ENCODE results near the gene FAM47E. TPM values are rescaled to one million over a fixed set of nuclear protein-coding genes. Genes with fewer than 3 reads are reported as not detected.
"Not testable (repeated sequence)": the region's sequence is repeated elsewhere in the genome, so short reads cannot be mapped to it uniquely, and the experiment has no call there.

FAM47E gene
- total RNA-seq, 1 experiment from 2014 or later, result 2.0 TPM

DNA sequence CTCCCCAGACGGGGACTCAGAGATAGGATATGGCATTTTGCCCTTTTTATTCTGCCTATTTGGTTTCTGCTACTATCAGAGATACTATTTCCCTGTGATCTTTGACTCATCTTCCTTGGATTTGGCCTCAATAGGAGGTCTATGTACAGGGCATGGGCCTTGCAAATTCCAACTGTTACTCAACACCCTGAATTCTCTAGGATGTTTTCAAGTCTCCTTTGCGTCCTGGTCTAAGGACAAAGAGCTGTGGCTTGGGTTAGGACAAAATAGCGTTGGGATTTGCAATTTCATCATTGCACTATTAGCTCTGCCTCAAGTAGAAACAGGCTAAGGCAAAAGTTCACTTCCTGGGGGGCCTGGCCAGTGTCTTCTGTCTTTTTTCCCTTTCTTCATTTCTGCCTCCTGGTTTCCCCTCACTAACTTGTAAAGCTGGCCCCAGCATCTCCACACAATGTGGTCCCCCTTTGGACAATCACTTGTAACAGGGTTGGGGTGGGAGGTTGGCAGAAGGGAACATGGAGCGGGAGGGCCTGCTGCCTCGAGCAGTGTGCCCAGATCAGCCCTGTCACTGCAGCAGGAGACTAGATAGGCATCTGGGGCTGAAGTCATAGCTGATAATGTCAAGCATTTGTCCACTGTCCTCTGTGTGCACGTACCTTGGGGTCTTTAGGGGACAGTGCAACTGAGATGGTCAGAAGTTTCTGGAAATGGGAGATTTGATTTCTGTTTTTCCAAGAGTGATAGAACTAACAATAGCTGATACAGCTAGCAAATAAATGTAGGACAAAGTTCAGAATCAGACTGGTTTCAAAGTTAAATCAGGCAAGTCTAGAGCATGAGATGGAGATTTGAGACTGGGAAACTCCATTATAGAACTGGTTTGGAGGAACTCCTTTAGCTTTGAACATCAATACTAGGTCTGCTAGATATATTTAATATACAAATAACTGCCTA, 29.2 kb downstream of the FAM47E start:
- in situ Hi-C loops (cut with HindIII; ENCODE audit: low pct_unique_long_range_greater_than_20kb, low sequenced_read_pairs), result no loop called here
- DNase-seq (ENCODE audit: low read depth), result no peak

DNA sequence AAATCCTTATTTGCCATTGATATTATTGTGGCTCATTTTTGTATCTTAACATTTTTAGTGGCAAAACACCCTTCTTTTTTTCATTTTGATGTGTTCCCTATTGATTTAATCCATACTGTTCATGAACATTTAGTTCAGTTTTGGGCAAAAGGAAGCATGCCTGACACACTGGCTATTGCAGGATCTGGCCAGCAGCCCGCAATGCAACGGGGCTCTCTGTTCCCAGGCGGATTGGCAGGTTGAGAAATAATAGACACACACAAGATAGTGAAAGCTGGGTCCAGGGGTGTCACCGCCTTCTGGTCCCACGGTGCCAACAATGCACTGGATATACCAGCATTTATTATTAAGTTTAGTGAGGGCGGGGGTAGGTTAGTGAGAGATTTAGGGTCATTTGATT, 30.1 kb downstream of the FAM47E start:
- in situ Hi-C loops (cut with HindIII; ENCODE audit: low pct_unique_long_range_greater_than_20kb, low sequenced_read_pairs); DNase-seq (ENCODE audit: low read depth): not testable (repeated sequence)

DNA sequence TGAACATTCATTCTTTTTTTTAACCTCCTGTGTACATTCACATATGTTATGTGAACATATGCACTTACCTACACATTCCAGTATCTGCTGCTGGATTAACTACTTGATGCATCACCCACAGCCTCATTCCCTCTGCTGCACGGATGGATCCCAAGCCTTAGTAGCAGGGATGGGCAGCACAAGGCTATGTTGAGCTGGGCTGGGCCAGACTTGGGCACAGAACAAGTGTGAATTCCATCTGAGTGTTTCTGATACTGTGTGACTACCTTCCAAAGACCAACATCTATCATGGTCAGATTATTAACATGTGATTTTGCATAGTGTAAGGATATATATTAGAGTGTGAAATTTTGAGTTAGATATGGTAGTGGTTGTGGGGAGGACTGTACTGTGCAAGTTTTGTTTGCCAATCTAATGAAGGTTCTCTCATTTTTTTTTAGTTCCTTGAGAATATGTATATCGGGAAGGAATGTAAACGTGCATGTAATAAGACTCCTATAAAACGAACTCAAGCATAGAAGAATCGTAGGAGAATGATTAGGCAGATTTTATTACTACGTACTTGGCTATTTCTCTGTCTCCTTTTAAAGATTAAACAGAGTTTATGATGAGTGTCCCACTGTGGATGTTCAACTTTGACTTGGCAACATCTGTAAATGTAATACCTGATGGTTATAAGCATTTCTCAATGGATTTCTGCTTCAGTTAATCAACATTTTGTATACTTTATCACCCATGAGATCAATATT, 31.6 kb downstream of the FAM47E start:
- in situ Hi-C loops (cut with HindIII; ENCODE audit: low pct_unique_long_range_greater_than_20kb, low sequenced_read_pairs), result no loop called here

DNA sequence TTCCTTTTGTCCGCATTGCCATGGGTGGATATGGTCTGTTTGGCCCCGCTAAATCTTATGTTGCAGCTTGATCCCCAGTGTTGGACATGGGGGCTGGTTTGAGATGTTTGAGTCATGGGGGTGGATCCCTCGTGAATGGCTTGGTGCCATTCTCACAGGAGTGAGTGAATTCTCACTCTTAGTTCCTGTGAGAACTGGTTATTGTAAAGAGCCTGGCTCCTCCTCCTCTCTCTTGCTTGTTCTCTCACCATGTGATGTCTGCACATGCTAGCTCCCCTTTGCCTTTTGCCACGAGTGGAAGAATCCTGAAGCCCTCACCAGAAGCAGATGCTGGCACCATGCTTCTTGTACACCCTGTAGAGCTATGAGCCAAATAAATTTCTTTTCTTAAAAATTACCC, 32.4 kb downstream of the FAM47E start:
- in situ Hi-C loops (cut with HindIII; ENCODE audit: low pct_unique_long_range_greater_than_20kb, low sequenced_read_pairs), result no loop called here
- peak; percentile 29 for DNase-seq (ENCODE audit: low read depth)

More for the DNA sequence above, 31.6 kb downstream of the FAM47E start:
- DNase-seq (ENCODE audit: low read depth), result peak; percentile 46

DNA sequence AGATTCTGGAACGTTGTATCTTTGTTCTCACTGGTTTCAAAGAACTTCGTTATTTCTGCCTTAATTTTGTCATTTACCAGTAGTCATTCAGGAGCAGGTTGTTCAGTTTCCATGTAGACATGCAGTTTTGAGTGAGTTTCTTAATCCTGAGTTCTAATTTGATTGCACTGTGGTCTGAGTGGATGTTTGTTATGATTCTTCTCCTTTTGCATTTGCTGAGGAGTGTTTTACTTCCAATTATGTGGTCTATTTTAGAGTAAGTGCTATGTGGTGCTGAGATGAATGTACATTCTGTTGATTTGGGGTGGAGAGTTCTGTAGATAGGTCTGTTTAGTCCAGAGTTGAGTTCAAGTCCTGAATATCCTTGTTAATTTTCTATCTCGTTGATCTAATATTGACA, 36.3 kb downstream of the FAM47E start:
- in situ Hi-C loops (cut with HindIII; ENCODE audit: low pct_unique_long_range_greater_than_20kb, low sequenced_read_pairs); DNase-seq (ENCODE audit: low read depth): not testable (repeated sequence)

DNA sequence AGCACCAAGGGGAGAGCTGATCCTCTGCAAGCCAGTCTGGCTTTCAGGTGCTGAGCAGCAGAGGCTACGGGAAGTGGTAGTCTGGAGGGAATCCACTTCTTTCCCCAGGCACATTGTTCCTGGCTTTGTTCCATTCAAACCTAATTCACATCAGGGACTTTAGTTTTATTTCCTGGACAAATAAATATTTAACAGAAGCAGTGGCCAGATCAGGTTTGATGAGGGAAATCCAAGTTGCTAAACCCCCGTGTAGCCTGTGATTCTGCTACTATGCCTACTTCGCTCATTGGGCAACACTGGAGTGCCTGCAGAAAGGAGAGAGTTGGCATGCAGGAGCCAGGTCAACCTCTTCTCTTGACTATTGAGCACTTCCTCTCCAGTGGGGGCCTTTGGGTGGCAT, 41.2 kb downstream of the FAM47E start:
- no peak for DNase-seq (ENCODE audit: low read depth)
- in situ Hi-C loops (cut with HindIII; ENCODE audit: low pct_unique_long_range_greater_than_20kb, low sequenced_read_pairs), result no loop called here

DNA sequence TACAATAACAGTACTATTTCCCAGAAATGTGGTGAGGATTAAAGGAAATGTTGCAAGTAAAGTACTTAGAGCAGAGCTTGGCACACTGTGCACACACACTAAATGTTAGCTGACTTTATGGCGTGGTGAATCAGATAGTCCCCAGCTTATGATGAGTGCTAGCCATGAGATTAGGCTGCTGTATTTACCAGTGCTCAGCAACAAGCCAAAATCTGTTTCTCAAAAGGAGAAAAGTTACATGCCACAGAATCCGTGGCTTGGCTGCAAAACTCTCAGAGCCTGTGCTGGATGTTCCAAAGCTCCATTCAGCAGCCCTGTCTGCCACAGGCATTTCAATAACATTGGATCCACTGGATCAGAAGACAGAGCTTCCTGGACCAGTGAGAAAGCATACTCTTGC, 42.3 kb downstream of the FAM47E start:
- DNase-seq (ENCODE audit: low read depth), result no peak
- in situ Hi-C loops (cut with HindIII; ENCODE audit: low pct_unique_long_range_greater_than_20kb, low sequenced_read_pairs), result no loop called here

DNA sequence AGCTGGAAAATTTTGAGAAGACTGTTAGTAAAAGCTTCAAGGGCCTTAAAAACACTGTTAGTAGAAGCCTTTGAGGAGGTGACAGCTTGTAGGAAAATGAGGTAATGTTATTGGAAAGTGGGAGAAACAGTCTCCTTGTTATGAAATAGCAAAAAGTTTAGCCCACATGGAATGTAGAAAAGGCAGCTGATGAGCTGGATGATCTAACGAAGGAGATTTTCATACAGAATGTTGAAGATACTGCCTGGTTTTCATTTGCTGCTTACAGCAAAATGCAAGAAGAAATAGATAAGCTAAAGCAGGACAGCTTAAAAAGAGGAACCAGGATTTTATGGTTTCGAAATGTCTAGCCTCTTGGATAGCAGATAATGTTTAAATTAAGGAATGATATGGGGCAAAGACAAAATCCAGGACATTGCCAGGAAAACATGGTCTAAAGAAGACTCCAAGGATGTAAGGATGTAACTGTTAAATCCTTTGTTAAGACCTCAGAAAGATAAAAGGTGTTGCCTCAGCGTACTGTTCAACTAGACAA, 44.8 kb downstream of the FAM47E start:
- DNase-seq (ENCODE audit: low read depth), result no peak
- in situ Hi-C loops (cut with HindIII; ENCODE audit: low pct_unique_long_range_greater_than_20kb, low sequenced_read_pairs), result no loop called here

DNA sequence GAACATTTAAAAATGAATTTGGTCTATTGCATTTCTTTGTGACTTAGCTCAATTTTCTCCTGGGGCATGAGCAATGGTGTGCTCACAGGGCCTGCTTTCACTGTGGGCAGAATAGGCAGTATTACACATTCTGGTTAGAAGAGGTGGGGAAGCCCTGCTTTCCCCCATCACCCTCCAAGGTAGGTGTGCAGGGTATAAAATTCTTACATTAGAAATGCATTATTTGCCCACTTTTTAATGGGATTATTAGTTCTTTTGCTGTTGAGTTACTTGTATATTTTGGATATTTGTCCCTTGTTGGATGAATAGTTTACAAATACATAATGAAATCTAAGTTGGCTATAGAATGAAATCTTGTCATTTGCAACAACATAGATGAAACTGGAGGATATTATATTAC, 46.7 kb downstream of the FAM47E start:
- in situ Hi-C loops (cut with HindIII; ENCODE audit: low pct_unique_long_range_greater_than_20kb, low sequenced_read_pairs), result no loop called here
- DNase-seq (ENCODE audit: low read depth), result no peak

DNA sequence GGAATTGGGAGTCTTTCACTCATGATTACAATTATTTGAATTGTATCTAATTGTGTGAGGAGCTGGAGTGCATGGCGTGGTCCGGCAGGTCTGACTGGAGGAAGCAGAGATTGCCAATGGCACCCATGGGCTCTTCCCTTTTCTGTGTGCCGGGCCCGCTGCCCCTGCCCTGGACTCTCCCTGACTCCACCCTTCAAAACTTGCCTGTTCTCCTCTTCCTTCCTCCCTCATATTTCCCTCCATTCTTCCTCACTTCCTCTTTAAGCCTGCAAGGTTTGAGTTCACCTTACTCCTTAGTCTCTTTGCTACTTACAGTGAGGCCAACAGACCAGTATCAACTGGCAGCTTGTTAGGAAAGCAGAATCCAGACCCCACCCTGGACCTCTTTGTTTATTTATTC, 48.5 kb downstream of the FAM47E start:
- in situ Hi-C loops (cut with HindIII; ENCODE audit: low pct_unique_long_range_greater_than_20kb, low sequenced_read_pairs), result no loop called here
- no peak for DNase-seq (ENCODE audit: low read depth)

DNA sequence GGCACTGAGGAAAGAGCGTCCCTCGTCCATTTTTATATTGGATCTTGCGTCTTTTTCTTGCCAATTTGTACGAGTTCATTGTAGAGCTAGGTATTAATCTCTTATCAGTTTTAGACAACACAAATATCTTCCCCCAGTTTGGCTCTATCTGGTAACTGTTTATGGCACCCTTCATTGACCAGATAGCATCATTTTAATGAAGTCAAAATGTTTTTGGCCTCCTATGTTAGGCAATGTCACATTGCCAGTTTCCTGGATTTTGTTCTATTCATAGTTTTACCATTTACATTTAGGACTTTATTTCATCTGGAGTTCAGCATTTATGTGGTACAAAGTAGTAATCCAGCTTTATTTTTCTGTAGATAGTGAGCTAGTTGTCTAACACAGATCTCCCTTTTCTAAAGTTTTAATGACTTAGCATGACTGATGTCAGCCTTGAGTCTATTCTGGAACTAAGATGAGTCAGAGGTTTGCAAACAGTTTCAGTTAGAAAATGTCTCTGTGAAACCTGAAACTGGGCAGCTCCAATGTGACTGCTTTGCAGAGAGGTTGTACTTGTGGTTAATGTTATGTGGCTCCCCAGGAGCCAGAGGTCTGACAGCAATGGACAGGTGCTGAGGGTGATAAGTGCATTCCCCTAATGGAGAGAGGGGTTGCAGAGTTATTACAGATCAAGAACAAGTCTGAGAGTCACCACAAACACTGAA, 49.7 kb downstream of the FAM47E start:
- in situ Hi-C loops (cut with HindIII; ENCODE audit: low pct_unique_long_range_greater_than_20kb, low sequenced_read_pairs), result no loop called here

DNA sequence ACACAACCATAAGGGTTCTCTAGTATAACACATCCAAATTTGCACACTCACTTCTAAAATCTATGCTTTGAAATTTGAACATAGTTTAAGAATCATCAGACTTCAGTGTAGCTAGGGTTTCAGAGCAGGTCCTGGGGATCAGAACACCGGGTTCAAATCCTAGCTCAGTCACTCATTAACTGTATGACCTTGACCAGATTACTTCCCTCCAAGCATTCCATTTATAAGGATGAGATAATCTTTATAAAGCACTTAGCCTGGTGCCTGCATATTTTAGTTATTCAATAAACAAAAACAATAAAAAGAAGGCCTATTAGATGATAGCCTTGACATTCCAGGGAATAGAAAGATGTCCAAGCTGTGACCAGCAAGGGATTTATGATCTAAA, 50.2 kb downstream of the FAM47E start:
- in situ Hi-C loops (cut with HindIII; ENCODE audit: low pct_unique_long_range_greater_than_20kb, low sequenced_read_pairs), result no loop called here

More for the DNA sequence above, 49.7 kb downstream of the FAM47E start:
- DNase-seq (ENCODE audit: low read depth), result peak; percentile 81

DNA sequence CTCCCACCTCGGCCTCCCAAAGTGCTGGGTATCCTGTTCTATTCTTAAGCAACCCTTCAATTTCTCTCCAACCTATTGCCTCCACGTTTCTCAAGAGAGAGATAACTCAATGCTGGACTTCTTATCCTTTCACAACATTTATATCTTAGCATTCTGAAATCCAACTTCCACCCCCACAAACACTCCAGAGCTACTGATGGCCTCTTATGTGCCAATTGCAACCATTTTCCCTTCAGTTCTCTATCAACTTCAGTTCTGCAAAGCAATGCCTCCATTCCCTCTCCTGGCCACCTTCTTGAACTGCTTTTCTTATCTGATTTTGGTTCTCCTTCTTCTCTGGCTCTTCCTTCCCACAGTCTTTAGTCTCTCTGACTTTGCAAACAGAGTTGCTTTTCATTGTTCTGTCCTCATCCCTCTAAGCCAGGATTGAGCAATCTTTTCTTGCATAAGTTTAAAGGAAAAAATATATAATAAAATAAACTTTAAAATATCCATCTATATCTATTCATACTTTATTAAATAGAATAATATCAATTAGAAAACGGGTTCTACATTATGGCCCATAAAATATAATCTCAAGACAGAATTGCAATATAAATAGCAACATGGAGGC, 51.4 kb downstream of the FAM47E start:
- no peak for DNase-seq (ENCODE audit: low read depth)
- in situ Hi-C loops (cut with HindIII; ENCODE audit: low pct_unique_long_range_greater_than_20kb, low sequenced_read_pairs), result no loop called here

More for the DNA sequence above, 50.2 kb downstream of the FAM47E start:
- no peak for DNase-seq (ENCODE audit: low read depth)

DNA sequence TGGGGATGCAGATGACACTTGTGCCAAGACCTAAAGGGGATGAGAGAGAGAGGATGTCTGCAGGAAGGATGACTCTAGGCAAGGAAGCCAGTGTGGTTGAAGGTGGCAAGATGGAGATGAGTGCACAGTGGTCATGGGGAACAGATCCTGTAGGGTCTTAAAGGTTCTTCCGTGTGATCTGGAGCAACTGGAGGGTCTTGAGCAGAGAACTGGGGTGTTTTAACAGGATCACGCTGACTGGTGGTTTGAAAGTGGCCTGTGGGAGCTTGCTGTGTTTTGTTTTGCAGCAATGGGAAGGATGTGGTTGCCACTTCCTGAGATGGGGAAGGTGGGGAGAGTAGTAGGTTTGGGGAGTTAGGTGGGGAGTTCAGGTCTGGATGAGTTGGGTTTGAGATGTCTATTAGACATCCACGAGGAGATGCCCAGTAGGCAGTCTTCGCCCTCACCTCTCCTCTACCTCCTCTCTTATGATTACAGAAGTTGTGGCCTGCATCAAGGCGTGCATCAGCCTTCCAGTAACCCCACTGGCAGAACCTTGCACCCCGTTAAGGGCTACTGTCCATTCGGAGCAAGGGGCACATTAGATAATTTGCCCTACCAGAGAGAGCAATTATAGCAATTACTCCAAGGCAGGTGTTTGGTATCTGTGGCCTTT, 53.6 kb downstream of the FAM47E start:
- in situ Hi-C loops (cut with HindIII; ENCODE audit: low pct_unique_long_range_greater_than_20kb, low sequenced_read_pairs), result no loop called here
- no peak for DNase-seq (ENCODE audit: low read depth)

DNA sequence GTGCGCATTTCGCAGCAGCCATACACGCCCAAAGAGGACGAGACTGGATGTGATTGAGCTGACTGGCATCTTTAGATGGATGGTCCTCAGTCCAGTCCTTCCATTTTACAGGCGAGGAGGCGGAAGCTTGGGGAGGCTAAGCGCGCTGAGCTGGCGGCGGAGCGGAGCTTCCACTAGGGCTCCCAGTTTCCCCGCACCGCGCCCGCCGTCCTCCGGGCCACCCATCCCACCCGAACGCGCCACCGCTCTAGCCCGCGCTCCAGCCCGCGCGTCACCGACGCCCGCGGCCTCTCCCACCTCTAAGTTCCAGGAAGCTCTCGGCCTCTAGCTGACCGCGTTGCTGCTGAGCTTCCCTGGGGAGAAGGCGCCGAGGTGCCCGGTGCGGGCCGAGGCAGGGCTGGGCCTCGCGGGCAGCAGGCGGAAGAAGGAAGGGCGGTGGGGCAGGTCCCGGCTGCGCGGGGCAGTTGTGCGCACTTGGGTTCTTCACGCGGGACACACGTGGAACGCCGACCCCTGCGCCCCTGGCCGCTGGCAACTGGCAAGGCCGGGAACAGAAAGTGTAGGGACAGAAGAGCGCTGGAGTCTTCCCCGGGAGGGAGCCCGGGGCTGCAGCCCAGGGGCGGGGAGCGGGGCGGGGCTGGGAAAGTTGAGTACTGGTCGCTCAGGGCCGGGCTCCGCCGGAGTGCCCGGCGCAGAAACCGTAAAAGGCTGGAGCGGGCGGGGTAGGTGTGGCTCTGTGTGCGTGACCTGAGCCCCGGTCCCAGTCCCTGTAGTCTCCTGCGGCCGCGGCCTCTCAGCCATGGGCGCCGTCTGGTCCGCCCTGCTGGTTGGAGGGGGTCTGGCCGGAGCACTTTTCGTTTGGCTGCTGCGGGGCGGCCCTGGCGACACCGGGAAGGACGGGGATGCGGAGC, 54.7 kb downstream of the FAM47E start, which contains the start of gene STBD1:
TSS of gene STBD1 (plus strand) at position 763 of the 911 bp plus-strand sequence. CDS start at position 800, 37 bp downstream.
- in situ Hi-C loops (cut with HindIII; ENCODE audit: low pct_unique_long_range_greater_than_20kb, low sequenced_read_pairs), result no loop called here

DNA sequence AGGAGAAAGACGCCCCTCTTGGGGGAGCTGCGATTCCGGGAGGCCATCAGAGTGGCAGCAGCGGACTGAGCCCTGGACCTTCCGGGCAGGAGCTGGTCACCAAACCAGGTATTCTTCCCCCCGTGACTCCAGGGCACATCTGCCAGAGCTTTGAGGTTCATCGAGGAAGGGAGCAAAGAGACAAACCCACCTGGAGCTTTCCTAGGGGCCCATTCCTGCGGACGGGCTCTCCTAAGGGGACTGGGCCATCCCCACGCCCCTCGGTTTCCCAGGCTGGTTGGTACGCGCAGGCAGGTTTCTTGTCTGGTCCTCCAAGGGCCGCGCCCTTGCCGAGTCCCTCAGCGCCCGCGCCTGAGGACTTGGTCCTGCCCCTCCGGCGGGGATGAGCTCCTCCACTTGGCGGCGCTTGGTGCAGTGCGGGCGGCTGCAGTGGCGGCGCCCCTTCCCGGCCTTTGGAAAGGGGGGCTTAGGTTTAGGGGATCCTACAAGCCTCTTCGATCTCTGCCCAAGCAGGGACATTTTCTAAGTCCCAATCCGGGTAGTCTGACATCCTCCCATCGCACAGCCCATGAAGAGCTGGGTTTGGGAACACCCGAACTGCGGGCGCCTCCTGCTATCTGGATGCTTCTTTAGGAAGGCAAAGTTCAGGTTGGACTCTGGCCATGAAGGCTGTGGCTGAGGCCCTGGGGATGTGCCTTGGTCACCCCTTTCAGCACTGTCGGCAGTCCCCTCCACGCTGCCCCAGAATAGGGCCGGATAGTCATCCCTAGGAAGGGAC, 55.5 kb downstream of the FAM47E start:
- in situ Hi-C loops (cut with HindIII; ENCODE audit: low pct_unique_long_range_greater_than_20kb, low sequenced_read_pairs), result no loop called here
- DNase-seq (ENCODE audit: low read depth), result peak; percentile 67

More for the DNA sequence above, 54.7 kb downstream of the FAM47E start, which contains the start of gene STBD1:
- DNase-seq (ENCODE audit: low read depth), result peak; percentile 81
